H9 (cell line): ENCODE results near the gene GPR42. TPM values are rescaled to one million over a fixed set of nuclear protein-coding genes. Genes with fewer than 3 reads are reported as not detected.
A peak's percentile ranks its signal among the peaks of the same experiment; 100 is the strongest.

Source experiments
- DNase-seq: peaks from one replicate; pipeline ENCODE4 v3.0.0-alpha.2; 2017
- H2AFZ ChIP-seq: one replicate; pipeline ENCODE4 v1.6.1; 2013; ENCODE audit warnings: mild to moderate bottlenecking, low read length, control low read depth, moderate library complexity
- H2AK5ac ChIP-seq: 2 replicates; pipeline ENCODE4 v1.6.1; 2013; ENCODE audit warnings: low read length, control low read depth, mixed read lengths; ENCODE audit not compliant: insufficient read length
- H2BK120ac ChIP-seq: one replicate; pipeline ENCODE4 v1.6.1; 2013; ENCODE audit warnings: low read depth, mild to moderate bottlenecking, low read length, control low read depth, inconsistent platforms; ENCODE audit not compliant: poor library complexity, severe bottlenecking
- H2BK12ac ChIP-seq: 2 replicates; pipeline ENCODE4 v1.6.1; 2013; ENCODE audit warnings: low read length, control low read depth, mixed read lengths, low read depth; ENCODE audit not compliant: insufficient read length
- H2BK15ac ChIP-seq: 2 replicates; pipeline ENCODE4 v1.6.1; 2013; ENCODE audit warnings: low read depth, low read length, control low read depth
- H2BK20ac ChIP-seq: one replicate; pipeline ENCODE4 v1.6.1; 2013; ENCODE audit warnings: low read depth, mild to moderate bottlenecking, low read length, control low read depth, inconsistent platforms; ENCODE audit not compliant: poor library complexity, severe bottlenecking
- H2BK5ac ChIP-seq: 2 replicates; pipeline ENCODE4 v1.6.1; 2013; ENCODE audit warnings: low read length, control low read depth, mixed read lengths; ENCODE audit not compliant: insufficient read length
- H3K14ac ChIP-seq: 2 replicates; pipeline ENCODE4 v1.6.1; 2013; ENCODE audit warnings: low read length, control low read depth; ENCODE audit not compliant: insufficient read depth
- H3K18ac ChIP-seq: 2 replicates; pipeline ENCODE4 v1.6.1; 2013; ENCODE audit warnings: low read depth, mild to moderate bottlenecking, mixed read lengths, low read length, control low read depth; ENCODE audit not compliant: insufficient read length
- H3K23ac ChIP-seq: 2 replicates; pipeline ENCODE4 v1.6.1; 2013; ENCODE audit warnings: low read length, control low read depth, mixed read lengths, low read depth; ENCODE audit not compliant: insufficient read length
- H3K23me2 ChIP-seq: 2 replicates; pipeline ENCODE4 v1.6.1; 2013; ENCODE audit warnings: low read depth, mild to moderate bottlenecking, mixed read lengths, low read length, control low read depth; ENCODE audit not compliant: insufficient read length, poor library complexity, severe bottlenecking
- H3K27ac ChIP-seq: 2 replicates; pipeline ENCODE4 v1.5.1; 2013; ENCODE audit warnings: low read length, control low read depth, mixed read lengths, low read depth; ENCODE audit not compliant: insufficient read length
- H3K27me3 ChIP-seq: 2 replicates; pipeline ENCODE4 v1.6.1; 2013; ENCODE audit warnings: low read length, control low read depth, inconsistent platforms; ENCODE audit not compliant: insufficient read depth
- H3K4ac ChIP-seq: 2 replicates; pipeline ENCODE4 v1.6.1; 2013; ENCODE audit warnings: low read depth, mild to moderate bottlenecking, control low read depth, inconsistent platforms, low read length, moderate library complexity
- H3K4me1 ChIP-seq: 2 replicates; pipeline ENCODE4 v1.6.1; 2013; ENCODE audit warnings: low read length, control low read depth, inconsistent platforms; ENCODE audit not compliant: insufficient read depth
- H3K4me2 ChIP-seq: 2 replicates; pipeline ENCODE4 v1.6.1; 2013; ENCODE audit warnings: low read length, control low read depth, mixed read lengths; ENCODE audit not compliant: insufficient read length, insufficient read depth
- H3K56ac ChIP-seq: 2 replicates; pipeline ENCODE4 v1.6.1; 2013; ENCODE audit warnings: low read depth, mild to moderate bottlenecking, mixed read lengths, low read length, control low read depth; ENCODE audit not compliant: insufficient read length
- H3K79me1 ChIP-seq: 2 replicates; pipeline ENCODE4 v1.6.1; 2013; ENCODE audit warnings: low read depth, mild to moderate bottlenecking, moderate library complexity, low read length, control low read depth, inconsistent platforms; ENCODE audit not compliant: insufficient read depth, poor library complexity, severe bottlenecking
- H3K79me2 ChIP-seq: 2 replicates; pipeline ENCODE4 v1.6.1; 2013; ENCODE audit warnings: low read length, control low read depth, inconsistent platforms; ENCODE audit not compliant: insufficient read depth
- H3K9ac ChIP-seq: 2 replicates; pipeline ENCODE4 v1.6.1; 2013; ENCODE audit warnings: low read length, control low read depth, mixed read lengths; ENCODE audit not compliant: insufficient read length; ENCODE audit errors: extremely low read depth
- H3K9me3 ChIP-seq: one replicate; pipeline ENCODE4 v1.6.1; 2013; ENCODE audit warnings: low read depth, low read length, inconsistent platforms; ENCODE audit not compliant: control insufficient read depth
- H3T11ph ChIP-seq: one replicate; pipeline ENCODE4 v1.6.1; 2013; ENCODE audit warnings: mild to moderate bottlenecking, low read length, control low read depth, inconsistent platforms
- H4K20me1 ChIP-seq: one replicate; pipeline ENCODE4 v1.6.1; 2013; ENCODE audit not compliant: control insufficient read depth, insufficient read length, insufficient read depth
- H4K5ac ChIP-seq: 2 replicates; pipeline ENCODE4 v1.6.1; 2013; ENCODE audit warnings: low read depth, mild to moderate bottlenecking, mixed read lengths, low read length, control low read depth; ENCODE audit not compliant: insufficient read length
- H4K8ac ChIP-seq: replicated peaks from 2 replicates; pipeline ENCODE4 v1.6.1; 2013; ENCODE audit warnings: low read length, control low read depth, mixed read lengths, low read depth; ENCODE audit not compliant: insufficient read length
- H4K91ac ChIP-seq: 2 replicates; pipeline ENCODE4 v1.6.1; 2013; ENCODE audit warnings: low read depth, mild to moderate bottlenecking, moderate library complexity, mixed read lengths, low read length, control low read depth; ENCODE audit not compliant: insufficient read length
- H3K27ac Mint-ChIP-seq, 3 experiments: 2 replicates in 2 of 3; 3 replicates in 1 of 3; pipeline ENCODE4 v1.8.0; 2020 to 2021; ENCODE audit warnings: mixed read lengths in 3 of 3, mild to moderate bottlenecking in 1 of 3, moderate library complexity in 1 of 3
- H3K27me3 Mint-ChIP-seq: 2 replicates; pipeline ENCODE4 v1.8.0; 2021; ENCODE audit warnings: low read depth, mild to moderate bottlenecking, moderate library complexity, mixed read lengths
- H3K36me3 Mint-ChIP-seq, 3 experiments: 2 replicates in 2 of 3; 3 replicates in 1 of 3; pipeline ENCODE4 v1.8.0; 2020 to 2021; ENCODE audit warnings: low read depth in 3 of 3, mixed read lengths in 3 of 3; ENCODE audit not compliant: insufficient read depth in 1 of 3
- H3K4me1 Mint-ChIP-seq, 2 experiments: 2 replicates each; pipeline ENCODE4 v1.8.0; 2020; ENCODE audit warnings: mixed read lengths in 2 of 2
- H3K4me3 Mint-ChIP-seq, 2 experiments: 2 replicates in 1 of 2; 3 replicates in 1 of 2; pipeline ENCODE4 v1.8.0; 2020 to 2021; ENCODE audit warnings: mild to moderate bottlenecking in 2 of 2, mixed read lengths in 2 of 2, moderate library complexity in 1 of 2
- H3K9me3 Mint-ChIP-seq, 2 experiments: 2 replicates in 1 of 2; 3 replicates in 1 of 2; pipeline ENCODE4 v1.8.0; 2020; ENCODE audit warnings: mild to moderate bottlenecking in 2 of 2, mixed read lengths in 2 of 2, moderate library complexity in 1 of 2
- CTCF ChIP-seq: fragments of 200-600 bp; sonication (generic); conservative IDR thresholded peaks from 3 replicates; pipeline ENCODE4 v1.8.0; 2021; ENCODE audit warnings: antibody characterized with exemption, mild to moderate bottlenecking
- WGBS: extraction: QIAGEN DNeasy Blood & Tissue Kit; methylation state at CpG from one replicate; pipeline ENCODE4 v1.1.7; 2013; ENCODE audit warnings: missing lambda C conversion rate, low lambda C conversion rate, mixed read lengths; ENCODE audit not compliant: insufficient read length; ENCODE audit errors: extremely low coverage; 5-methylcytosine and 5-hydroxymethylcytosine counted together
- total RNA-seq: library from RNA; stranded (reverse); gene quantifications from 2 replicates; pipeline ENCODE4 v1.2.1, GENCODE V29; 2021

The GPR42 gene
- total RNA-seq, 1 experiment from 2014 or later: not detected

DNA sequence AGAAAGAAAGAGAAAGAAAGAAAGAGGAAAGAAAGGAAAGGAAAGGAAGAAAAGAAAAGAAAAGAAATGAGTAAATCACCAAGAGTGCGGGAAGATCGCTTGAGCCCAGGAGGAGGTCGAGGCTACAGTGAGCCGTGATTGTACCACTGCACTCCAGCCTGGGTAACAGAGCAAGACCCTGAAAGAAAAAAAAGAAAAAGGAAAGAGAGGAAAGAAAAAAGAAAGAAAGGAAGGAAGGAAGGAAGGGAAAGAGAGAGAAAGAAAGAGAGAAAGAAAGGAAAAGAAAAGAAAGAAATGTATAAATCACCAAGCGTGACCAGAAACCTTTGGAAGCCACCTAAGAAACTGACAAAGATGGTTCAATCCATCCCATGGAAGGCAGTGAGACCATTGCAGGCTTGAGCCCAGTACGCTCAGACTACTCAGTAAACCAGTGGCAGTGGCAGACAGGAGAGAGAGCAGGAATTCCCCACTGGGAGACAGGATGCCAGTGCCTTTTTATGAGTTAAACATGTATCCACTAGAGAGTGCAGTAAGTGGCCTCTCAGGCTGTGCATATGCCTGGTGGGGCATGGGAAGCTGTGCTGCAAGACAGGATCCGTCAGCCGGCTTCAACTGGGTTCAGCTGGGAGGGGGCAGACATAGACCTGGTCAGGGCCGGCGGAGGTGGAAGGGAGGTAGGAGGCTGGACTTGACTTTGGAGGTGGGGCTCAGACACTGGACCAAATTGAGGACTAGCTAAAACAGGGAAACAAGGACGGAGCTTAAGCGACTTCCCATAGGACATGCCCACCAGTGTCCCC is 4.8 kb downstream of the GPR42 start:
- Histone ChIP-seq H3K23me2 (no peaks in the 10 kb centered on the region), H2BK15ac (no peak overlapping the region), H3K4me1 (0 out of 2 replicates have a peak, but pooled peaks cover 2% of the 10 kb centered on the region), H3T11ph (no peak overlapping the region), H3K27me3 (no peaks in the 10 kb centered on the region), H3K79me1 (no peaks in the 10 kb centered on the region), H4K5ac (no peak overlapping the region), H3K9me3 (no peaks in the 10 kb centered on the region), H3K79me2 (no peaks in the 10 kb centered on the region), H2BK5ac (no peak overlapping the region), H3K14ac (no peak overlapping the region; the same call in 1 of the 2 replicates), H3K27ac (no peak overlapping the region), H2AFZ (no peak overlapping the region), H3K18ac (no peak overlapping the region), H3K9ac (no peak overlapping the region), H2BK20ac (no peak overlapping the region), H3K56ac (no peak overlapping the region), H4K91ac (no peak overlapping the region), H3K4me2 (no peak overlapping the region), H2BK120ac (no peak overlapping the region), H2BK12ac (no peak overlapping the region), H3K23ac (no peak overlapping the region), H4K8ac (no peak overlapping the region), H2AK5ac (no peak overlapping the region), H3K4ac (no peak overlapping the region), H4K20me1 (no peaks in the 10 kb centered on the region)
- Mint-ChIP-seq H3K4me1 (peaks cover 17 to 19% of the 10 kb centered on the region in 2 experiments), H3K4me3 (peak overlapping the region in 1 of 2 experiments; percentile 22; a peak in 2 of 5 replicates), H3K36me3 (no peaks in the 10 kb centered on the region; a peak in 1 of 7 replicates), H3K27ac (peak overlapping the region in 1 of 3 experiments; percentile 82; a peak in 2 of 7 replicates), H3K9me3 (peaks cover 13 to 15% of the 10 kb centered on the region in 2 experiments), H3K27me3 (peaks cover 30% of the 10 kb centered on the region)
- no peak for DNase-seq
- WGBS: no CpG with 5 or more reads among the region's 12 CpGs
- TF ChIP-seq CTCF: no peak
